HCT116 (cell line): ENCODE measurements around the gene DNAH9. TPM values are rescaled to one million over a fixed set of nuclear protein-coding genes. Genes with fewer than 3 reads are reported as not detected.

Experiments used
- ATAC-seq: fragments of 200-7000 bp; cut with Tn5 transposase; 2 replicates; pipeline ENCODE4 v1.9.1; 2020; ENCODE audit warnings: mild to moderate bottlenecking, moderate library complexity
- BruUV-seq: library from RNA; stranded (reverse); fragments of 400-500 nt; replicated peaks from 2 replicates; lab custom pipeline; 2021; lab: Mats Ljungman, UMichigan
- CTCF ChIA-PET: fragments of 300-600 bp; sonication (Branson Sonifier 250); formaldehyde crosslinking; loops from one replicate; lab custom pipeline; 2021; ENCODE audit warnings: antibody characterized with exemption; lab: Charles Lee
- POLR2A ChIA-PET: fragments of 300-600, 350-600 bp; sonication (Branson Sonifier 250); formaldehyde crosslinking; loops from one replicate; lab custom pipeline; 2021; ENCODE audit warnings: antibody characterized with exemption; lab: Charles Lee
- RAD21 ChIA-PET, 2 experiments: fragments of 300-600 bp; sonication (Branson Sonifier 250); formaldehyde crosslinking; loops; one replicate each; lab custom pipeline; 2023; ENCODE audit warnings: low total read pairs in 2 of 2; ENCODE audit not compliant: uncharacterized antibody in 2 of 2, unreplicated experiment in 2 of 2, low non-redundant PET in 1 of 2; lab: Charles Lee
- DNase-seq: peaks from one replicate; pipeline ENCODE4 v3.0.0-alpha.2; 2010; ENCODE audit warnings: low read depth, low spot score
- H2AFZ ChIP-seq: fragments of 200-600 bp; shearing (Covaris generic), sonication (generic); 2 replicates; pipeline ENCODE4 v1.6.1; 2017; ENCODE audit warnings: low read depth, mixed run types, mixed read lengths, antibody characterized with exemption, low read length; ENCODE audit not compliant: poor library complexity, severe bottlenecking
- H3K27ac ChIP-seq: 2 replicates; pipeline ENCODE4 v1.5.1; 2012; ENCODE audit warnings: low read depth, low read length
- H3K27me3 ChIP-seq: fragments of 200-600 bp; sonication (generic); 2 replicates; pipeline ENCODE4 v1.6.1; 2016; ENCODE audit warnings: mixed run types, low read length, mixed read lengths; ENCODE audit not compliant: insufficient read depth
- H3K36me3 ChIP-seq, 2 experiments: fragments of 200-500 bp in 1 of 2; fragments of 200-600 bp in 1 of 2; sonication (Bioruptor generic) in 1 of 2; sonication (generic) in 1 of 2; 2 replicates each; pipeline versions ENCODE4 v1.5.1 to v1.6.1; 2014 to 2016; ENCODE audit warnings: low read length in 2 of 2, inconsistent platforms in 1 of 2, mixed read lengths in 1 of 2, mixed run types in 1 of 2; ENCODE audit not compliant: insufficient read depth in 2 of 2, control insufficient read depth in 1 of 2
- H3K4me1 ChIP-seq, 2 experiments: fragments of 200-600 bp in 1 of 2; sonication (generic) in 1 of 2; 2 replicates each; pipeline versions ENCODE4 v1.5.1 to v1.6.1; 2012 to 2017; ENCODE audit warnings: low read length in 2 of 2, inconsistent platforms in 1 of 2, mild to moderate bottlenecking in 1 of 2, mixed read lengths in 1 of 2, mixed run types in 1 of 2, moderate library complexity in 1 of 2; ENCODE audit not compliant: insufficient read depth in 2 of 2, control insufficient read depth in 1 of 2
- H3K4me2 ChIP-seq: fragments of 200-600 bp; sonication (generic); 2 replicates; pipeline ENCODE4 v1.6.1; 2017; ENCODE audit warnings: mixed run types, low read length, mixed read lengths
- H3K4me3 ChIP-seq, 2 experiments: fragments of 200-600 bp in 1 of 2; sonication (generic) in 1 of 2; replicated peaks in 1 of 2; 2 replicates each; pipeline ENCODE4 v1.5.1; 2011 to 2016; ENCODE audit warnings: low read length in 2 of 2, control low read depth in 1 of 2, low read depth in 1 of 2, mild to moderate bottlenecking in 1 of 2, mixed read lengths in 1 of 2, mixed run types in 1 of 2
- H3K79me2 ChIP-seq: fragments of 200-600 bp; sonication (generic); 2 replicates; pipeline ENCODE4 v1.6.1; 2017; ENCODE audit warnings: mild to moderate bottlenecking, mixed run types, low read length, moderate library complexity, mixed read lengths; ENCODE audit not compliant: insufficient read depth
- H3K9ac ChIP-seq: fragments of 200-600 bp; sonication (generic); 2 replicates; pipeline ENCODE4 v1.6.1; 2016; ENCODE audit warnings: low read length, mixed read lengths
- H3K9me2 ChIP-seq: fragments of 200-600 bp; sonication (generic), shearing (Covaris generic); 2 replicates; pipeline ENCODE4 v1.6.1; 2017; ENCODE audit warnings: mixed run types, mild to moderate bottlenecking, moderate library complexity; ENCODE audit not compliant: insufficient read depth
- H3K9me3 ChIP-seq, 2 experiments: fragments of 200-500 bp in 1 of 2; fragments of 200-600 bp in 1 of 2; sonication (Bioruptor generic) in 1 of 2; sonication (generic) in 1 of 2; 2 replicates each; pipeline ENCODE4 v1.6.1; 2014 to 2017; ENCODE audit warnings: low read length in 2 of 2, mixed read lengths in 2 of 2, inconsistent platforms in 1 of 2, low read depth in 1 of 2, mild to moderate bottlenecking in 1 of 2, mixed run types in 1 of 2, moderate library complexity in 1 of 2; ENCODE audit not compliant: control insufficient read depth in 1 of 2, insufficient read depth in 1 of 2
- H4K20me1 ChIP-seq: fragments of 200-600 bp; sonication (generic), shearing (Covaris generic); 2 replicates; pipeline ENCODE4 v1.6.1; 2017; ENCODE audit warnings: mixed run types, mild to moderate bottlenecking, moderate library complexity; ENCODE audit not compliant: insufficient read depth
- CEBPB ChIP-seq: IDR thresholded peaks from 2 replicates; pipeline ENCODE4 v1.6.1; 2012; ENCODE audit warnings: low read depth
- ELF1 ChIP-seq: IDR thresholded peaks from 2 replicates; pipeline ENCODE4 v1.6.1; 2012; ENCODE audit warnings: low read depth, borderline replicate concordance
- EZH2phosphoT487 ChIP-seq: fragments of 200-600 bp; IDR thresholded peaks from 2 replicates; pipeline ENCODE4 v1.6.1; 2018; ENCODE audit warnings: antibody characterized with exemption, borderline replicate concordance
- FOSL1 ChIP-seq: IDR thresholded peaks from 2 replicates; pipeline ENCODE4 v1.6.1; 2012; ENCODE audit warnings: low read depth
- POLR2A ChIP-seq: IDR thresholded peaks from 2 replicates; pipeline ENCODE4 v1.7.0; 2011; ENCODE audit warnings: borderline replicate concordance; ENCODE audit not compliant: insufficient read depth, insufficient read length; ENCODE audit errors: extremely low read depth
- RAD21 ChIP-seq: IDR thresholded peaks from 2 replicates; pipeline ENCODE4 v1.6.1; 2012; ENCODE audit warnings: low read depth, mild to moderate bottlenecking
- SIN3A ChIP-seq: IDR thresholded peaks from 2 replicates; pipeline ENCODE4 v1.6.1; 2012; ENCODE audit warnings: low read depth
- intact Hi-C: fragments of 100-400 bp; cut with micrococcal nuclease; formaldehyde crosslinking; loops from 2 replicates; pipeline ENCODE4 v1.10.0; 2022
- total RNA-seq: library from RNA; stranded (reverse); gene quantifications from one replicate; pipeline ENCODE4 v1.2.1, GENCODE V29; 2021; ENCODE audit not compliant: unreplicated experiment
- TF ChIP-seq, protein P1 (sequence below): IDR thresholded peaks from 2 replicates; pipeline ENCODE4 v1.6.1; 2012; ENCODE audit warnings: low read depth
- TF ChIP-seq, protein P2 (sequence below): IDR thresholded peaks from 2 replicates; pipeline ENCODE4 v1.6.1; 2011; ENCODE audit warnings: mild to moderate bottlenecking, low read length, moderate library complexity; ENCODE audit not compliant: insufficient replicate concordance; ENCODE audit errors: extremely low read depth
- TF ChIP-seq, protein P3 (sequence below), 3 experiments: fragments of 200-600 bp in 1 of 3; sonication (generic) in 1 of 3; IDR thresholded peaks in 2 of 3; conservative IDR thresholded peaks in 1 of 3; 2 replicates each; pipeline ENCODE4 v1.5.1; 2012 to 2017; ENCODE audit warnings: low read depth in 2 of 3, low read length in 2 of 3, antibody characterized with exemption in 1 of 3, borderline replicate concordance in 1 of 3, control low read depth in 1 of 3, mild to moderate bottlenecking in 1 of 3, mixed read lengths in 1 of 3, mixed run types in 1 of 3, moderate library complexity in 1 of 3; ENCODE audit not compliant: insufficient read depth in 1 of 3

The DNAH9 gene
- total RNA-seq, 1 experiment from 2014 or later: not detected

DNA sequence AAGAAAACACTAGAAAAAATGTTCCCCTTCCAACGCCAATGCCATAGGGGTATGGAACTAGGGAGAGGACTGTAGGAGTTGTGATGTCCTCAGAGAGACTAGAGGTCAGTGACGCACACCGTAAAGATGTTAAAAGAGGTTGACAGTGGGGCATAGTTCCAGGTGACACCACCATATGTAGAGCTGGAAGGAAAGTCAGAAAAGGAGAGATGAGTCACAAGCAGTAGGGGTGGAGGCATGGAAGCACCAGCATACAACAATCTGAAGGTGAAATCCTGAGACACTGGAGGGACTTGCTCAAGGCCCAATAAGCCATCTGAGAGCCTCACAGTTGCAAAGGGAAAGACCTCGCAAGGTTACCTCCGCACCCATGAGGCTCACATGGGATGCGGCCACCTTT is 323.0 kb downstream of the DNAH9 start:
- Histone ChIP-seq H3K9ac (no peak overlapping the region), H3K9me2 (no peaks in the 10 kb centered on the region), H3K27me3 (no peaks in the 10 kb centered on the region), H3K4me2 (no peak overlapping the region), H3K9me3 (no peaks in the 10 kb centered on the region), H3K27ac (no peak overlapping the region), H3K36me3 (no peaks in the 10 kb centered on the region), H2AFZ (no peak overlapping the region), H3K4me1 (peaks cover 5 to 11% of the 10 kb centered on the region in 2 experiments; a peak in 3 of 4 replicates), H4K20me1 (no peaks in the 10 kb centered on the region), H3K79me2 (no peaks in the 10 kb centered on the region), H3K4me3 (no peak overlapping the region)
- TF ChIP-seq, protein P1, sequence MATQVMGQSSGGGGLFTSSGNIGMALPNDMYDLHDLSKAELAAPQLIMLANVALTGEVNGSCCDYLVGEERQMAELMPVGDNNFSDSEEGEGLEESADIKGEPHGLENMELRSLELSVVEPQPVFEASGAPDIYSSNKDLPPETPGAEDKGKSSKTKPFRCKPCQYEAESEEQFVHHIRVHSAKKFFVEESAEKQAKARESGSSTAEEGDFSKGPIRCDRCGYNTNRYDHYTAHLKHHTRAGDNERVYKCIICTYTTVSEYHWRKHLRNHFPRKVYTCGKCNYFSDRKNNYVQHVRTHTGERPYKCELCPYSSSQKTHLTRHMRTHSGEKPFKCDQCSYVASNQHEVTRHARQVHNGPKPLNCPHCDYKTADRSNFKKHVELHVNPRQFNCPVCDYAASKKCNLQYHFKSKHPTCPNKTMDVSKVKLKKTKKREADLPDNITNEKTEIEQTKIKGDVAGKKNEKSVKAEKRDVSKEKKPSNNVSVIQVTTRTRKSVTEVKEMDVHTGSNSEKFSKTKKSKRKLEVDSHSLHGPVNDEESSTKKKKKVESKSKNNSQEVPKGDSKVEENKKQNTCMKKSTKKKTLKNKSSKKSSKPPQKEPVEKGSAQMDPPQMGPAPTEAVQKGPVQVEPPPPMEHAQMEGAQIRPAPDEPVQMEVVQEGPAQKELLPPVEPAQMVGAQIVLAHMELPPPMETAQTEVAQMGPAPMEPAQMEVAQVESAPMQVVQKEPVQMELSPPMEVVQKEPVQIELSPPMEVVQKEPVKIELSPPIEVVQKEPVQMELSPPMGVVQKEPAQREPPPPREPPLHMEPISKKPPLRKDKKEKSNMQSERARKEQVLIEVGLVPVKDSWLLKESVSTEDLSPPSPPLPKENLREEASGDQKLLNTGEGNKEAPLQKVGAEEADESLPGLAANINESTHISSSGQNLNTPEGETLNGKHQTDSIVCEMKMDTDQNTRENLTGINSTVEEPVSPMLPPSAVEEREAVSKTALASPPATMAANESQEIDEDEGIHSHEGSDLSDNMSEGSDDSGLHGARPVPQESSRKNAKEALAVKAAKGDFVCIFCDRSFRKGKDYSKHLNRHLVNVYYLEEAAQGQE: no peak
- no peak for TF ChIP-seq SIN3A
- no peak for TF ChIP-seq FOSL1
- no peak for TF ChIP-seq ELF1
- no peak for TF ChIP-seq POLR2A
- TF ChIP-seq, protein P2, sequence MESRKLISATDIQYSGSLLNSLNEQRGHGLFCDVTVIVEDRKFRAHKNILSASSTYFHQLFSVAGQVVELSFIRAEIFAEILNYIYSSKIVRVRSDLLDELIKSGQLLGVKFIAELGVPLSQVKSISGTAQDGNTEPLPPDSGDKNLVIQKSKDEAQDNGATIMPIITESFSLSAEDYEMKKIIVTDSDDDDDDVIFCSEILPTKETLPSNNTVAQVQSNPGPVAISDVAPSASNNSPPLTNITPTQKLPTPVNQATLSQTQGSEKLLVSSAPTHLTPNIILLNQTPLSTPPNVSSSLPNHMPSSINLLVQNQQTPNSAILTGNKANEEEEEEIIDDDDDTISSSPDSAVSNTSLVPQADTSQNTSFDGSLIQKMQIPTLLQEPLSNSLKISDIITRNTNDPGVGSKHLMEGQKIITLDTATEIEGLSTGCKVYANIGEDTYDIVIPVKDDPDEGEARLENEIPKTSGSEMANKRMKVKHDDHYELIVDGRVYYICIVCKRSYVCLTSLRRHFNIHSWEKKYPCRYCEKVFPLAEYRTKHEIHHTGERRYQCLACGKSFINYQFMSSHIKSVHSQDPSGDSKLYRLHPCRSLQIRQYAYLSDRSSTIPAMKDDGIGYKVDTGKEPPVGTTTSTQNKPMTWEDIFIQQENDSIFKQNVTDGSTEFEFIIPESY: no peak
- TF ChIP-seq EZH2phosphoT487: no peak
- no peak for TF ChIP-seq CEBPB
- TF ChIP-seq, protein P3, sequence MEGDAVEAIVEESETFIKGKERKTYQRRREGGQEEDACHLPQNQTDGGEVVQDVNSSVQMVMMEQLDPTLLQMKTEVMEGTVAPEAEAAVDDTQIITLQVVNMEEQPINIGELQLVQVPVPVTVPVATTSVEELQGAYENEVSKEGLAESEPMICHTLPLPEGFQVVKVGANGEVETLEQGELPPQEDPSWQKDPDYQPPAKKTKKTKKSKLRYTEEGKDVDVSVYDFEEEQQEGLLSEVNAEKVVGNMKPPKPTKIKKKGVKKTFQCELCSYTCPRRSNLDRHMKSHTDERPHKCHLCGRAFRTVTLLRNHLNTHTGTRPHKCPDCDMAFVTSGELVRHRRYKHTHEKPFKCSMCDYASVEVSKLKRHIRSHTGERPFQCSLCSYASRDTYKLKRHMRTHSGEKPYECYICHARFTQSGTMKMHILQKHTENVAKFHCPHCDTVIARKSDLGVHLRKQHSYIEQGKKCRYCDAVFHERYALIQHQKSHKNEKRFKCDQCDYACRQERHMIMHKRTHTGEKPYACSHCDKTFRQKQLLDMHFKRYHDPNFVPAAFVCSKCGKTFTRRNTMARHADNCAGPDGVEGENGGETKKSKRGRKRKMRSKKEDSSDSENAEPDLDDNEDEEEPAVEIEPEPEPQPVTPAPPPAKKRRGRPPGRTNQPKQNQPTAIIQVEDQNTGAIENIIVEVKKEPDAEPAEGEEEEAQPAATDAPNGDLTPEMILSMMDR (IDR thresholded peaks at IDR 0.05 in 2 of 3, conservative IDR thresholded peaks at IDR 0.05 in 1 of 3; ENCODE audit: borderline replicate concordance in 1 of 3, insufficient read depth in 1 of 3, low read depth in 2 of 3, low read length in 2 of 3): no peak
- TF ChIP-seq RAD21: no peak
- ChIA-PET POLR2A (no interaction called here), RAD21 (no interaction called here), CTCF (interaction anchor here (0.8 kb wide), 1 partner anchor 277 kb away, joined by 4 read pairs; no protein-coding TSS in a partner anchor)
- BruUV-seq: no TSS peak
- ATAC-seq (no peak), DNase-seq (no peak)
- intact Hi-C loops: no loop called here
